Peyer's patch (tissue), 4 donors: Measurements from ENCODE around the gene PCDHGC4.

ENCODE experiments used
- CTCF ChIP-seq, 6 experiments: fragments of 450-650 bp in 4 of 6; fragments of 200-600 bp in 2 of 6; sonication (generic) in 1 of 6; IDR thresholded peaks; one replicate each; pipeline ENCODE4 v1.5.1; 2017 to 2019; ENCODE audit warnings: antibody characterized with exemption in 6 of 6, mild to moderate bottlenecking in 3 of 6, moderate library complexity in 1 of 6
- POLR2A ChIP-seq, 2 donors: fragments of 450-650 bp; IDR thresholded peaks; one replicate each; pipeline ENCODE4 v1.5.1; 2017; ENCODE audit warnings: antibody characterized with exemption in 2 of 2, mild to moderate bottlenecking in 2 of 2, moderate library complexity in 2 of 2

DNA sequence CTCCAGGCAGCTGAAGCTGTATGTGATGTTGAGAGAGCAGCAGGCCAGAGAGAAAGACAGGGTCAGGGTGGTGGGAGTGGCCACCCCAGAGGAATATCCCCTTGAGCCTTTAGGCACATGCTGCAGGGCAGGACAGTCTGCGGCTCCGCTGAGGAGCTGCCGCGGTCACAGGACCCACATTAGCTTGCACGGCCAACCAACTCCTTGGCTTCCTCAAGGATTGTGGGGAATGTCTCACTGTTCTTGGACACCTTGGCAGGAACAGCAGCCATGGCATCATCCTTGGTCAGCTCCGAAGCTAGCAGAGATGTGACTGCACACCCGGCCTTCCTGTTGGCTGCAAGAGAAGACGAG is 31.8 kb downstream of the PCDHGC4 start:
- TF ChIP-seq CTCF (IDR thresholded peaks at IDR 0.05): no peak
- no peak for TF ChIP-seq POLR2A (IDR thresholded peaks at IDR 0.05)
